ENCODE measurements around the gene GSK3B.

DNA sequence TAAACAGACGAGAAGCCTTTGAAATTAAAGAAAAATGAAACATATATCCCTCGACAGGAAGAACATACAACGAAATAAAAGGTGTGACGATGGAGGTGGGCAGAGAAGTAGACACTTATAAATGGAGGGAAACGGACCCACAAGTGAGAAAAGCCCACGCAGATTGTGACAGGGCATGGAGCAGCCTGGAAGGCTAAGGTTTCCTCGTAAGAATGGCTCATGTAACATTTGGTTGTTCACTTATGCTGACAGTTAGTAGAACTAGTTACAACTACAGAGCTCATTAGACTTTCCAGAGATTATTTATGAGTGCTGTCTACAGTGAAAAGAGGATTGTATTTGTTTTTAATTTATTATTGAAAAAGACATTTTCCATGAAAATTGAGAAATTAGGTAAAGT is 229.8 kb downstream of the GSK3B start:
- no peak for TF ChIP-seq EZH2 (IDR thresholded peaks at IDR 0.05; ENCODE audit: borderline replicate concordance, insufficient read depth, low read depth, low read length, poor library complexity, severe bottlenecking)
- TF ChIP-seq, protein P1, sequence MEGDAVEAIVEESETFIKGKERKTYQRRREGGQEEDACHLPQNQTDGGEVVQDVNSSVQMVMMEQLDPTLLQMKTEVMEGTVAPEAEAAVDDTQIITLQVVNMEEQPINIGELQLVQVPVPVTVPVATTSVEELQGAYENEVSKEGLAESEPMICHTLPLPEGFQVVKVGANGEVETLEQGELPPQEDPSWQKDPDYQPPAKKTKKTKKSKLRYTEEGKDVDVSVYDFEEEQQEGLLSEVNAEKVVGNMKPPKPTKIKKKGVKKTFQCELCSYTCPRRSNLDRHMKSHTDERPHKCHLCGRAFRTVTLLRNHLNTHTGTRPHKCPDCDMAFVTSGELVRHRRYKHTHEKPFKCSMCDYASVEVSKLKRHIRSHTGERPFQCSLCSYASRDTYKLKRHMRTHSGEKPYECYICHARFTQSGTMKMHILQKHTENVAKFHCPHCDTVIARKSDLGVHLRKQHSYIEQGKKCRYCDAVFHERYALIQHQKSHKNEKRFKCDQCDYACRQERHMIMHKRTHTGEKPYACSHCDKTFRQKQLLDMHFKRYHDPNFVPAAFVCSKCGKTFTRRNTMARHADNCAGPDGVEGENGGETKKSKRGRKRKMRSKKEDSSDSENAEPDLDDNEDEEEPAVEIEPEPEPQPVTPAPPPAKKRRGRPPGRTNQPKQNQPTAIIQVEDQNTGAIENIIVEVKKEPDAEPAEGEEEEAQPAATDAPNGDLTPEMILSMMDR (IDR thresholded peaks at IDR 0.05) = no peak

All from B cell (primary cell).